GM21423 (cell line): ENCODE results near the gene DAPK1.

Experiments
- ATAC-seq: cut with Tn5 transposase; IDR thresholded peaks from one replicate; pipeline ENCODE4 v1.9.1; 2021; ENCODE audit warnings: mild to moderate bottlenecking, moderate library complexity; ENCODE audit not compliant: unreplicated experiment

The DAPK1 gene

GRCh38 chr9:87638292-87638691 lies 140.6 kb downstream of the DAPK1 start:
- ATAC-seq = no peak

DNA sequence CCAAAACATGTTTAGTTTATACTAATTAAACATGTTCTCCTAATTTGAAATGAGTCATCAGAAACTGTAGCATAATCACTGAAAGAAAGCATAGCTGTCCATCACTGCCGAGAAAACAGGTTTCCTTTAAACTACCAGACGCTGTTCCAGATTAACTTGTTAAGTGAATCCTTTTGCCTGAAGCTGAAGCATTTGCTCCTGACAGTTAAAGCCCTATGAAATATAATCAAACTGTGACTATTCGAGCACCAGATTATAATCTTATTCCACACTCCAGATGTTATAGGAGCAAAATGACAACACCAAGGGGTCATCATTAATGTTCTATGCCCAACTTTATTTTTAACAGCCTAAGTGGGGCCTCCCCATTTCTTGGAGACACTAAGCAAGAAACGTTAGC lies 142.3 kb downstream of the DAPK1 start:
- no peak for ATAC-seq

DNA sequence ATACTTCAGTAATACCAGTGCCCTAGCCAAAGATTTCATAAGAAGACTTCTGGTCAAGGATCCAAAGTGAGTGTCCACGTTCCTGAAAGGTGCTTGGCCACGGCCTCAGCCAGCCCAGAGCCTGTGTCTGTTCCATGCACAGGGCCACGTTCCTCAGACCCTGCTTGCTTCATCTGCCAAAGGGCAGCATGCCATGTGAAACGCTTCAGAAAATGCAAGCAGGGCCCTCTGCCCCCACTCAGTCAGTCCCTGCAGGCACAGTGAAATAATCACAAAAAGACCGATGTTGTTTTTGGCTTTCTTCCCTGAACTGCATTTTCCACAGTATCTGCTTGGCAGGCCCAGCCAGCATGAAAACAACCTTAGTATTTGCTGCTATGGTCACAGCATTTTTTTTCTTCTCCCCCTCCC lies 142.7 kb downstream of the DAPK1 start:
- ATAC-seq = no peak

- ATAC-seq = no peak
Observed at GRCh38 chr9:87641067-87641466, 143.4 kb downstream of the DAPK1 start.

DNA sequence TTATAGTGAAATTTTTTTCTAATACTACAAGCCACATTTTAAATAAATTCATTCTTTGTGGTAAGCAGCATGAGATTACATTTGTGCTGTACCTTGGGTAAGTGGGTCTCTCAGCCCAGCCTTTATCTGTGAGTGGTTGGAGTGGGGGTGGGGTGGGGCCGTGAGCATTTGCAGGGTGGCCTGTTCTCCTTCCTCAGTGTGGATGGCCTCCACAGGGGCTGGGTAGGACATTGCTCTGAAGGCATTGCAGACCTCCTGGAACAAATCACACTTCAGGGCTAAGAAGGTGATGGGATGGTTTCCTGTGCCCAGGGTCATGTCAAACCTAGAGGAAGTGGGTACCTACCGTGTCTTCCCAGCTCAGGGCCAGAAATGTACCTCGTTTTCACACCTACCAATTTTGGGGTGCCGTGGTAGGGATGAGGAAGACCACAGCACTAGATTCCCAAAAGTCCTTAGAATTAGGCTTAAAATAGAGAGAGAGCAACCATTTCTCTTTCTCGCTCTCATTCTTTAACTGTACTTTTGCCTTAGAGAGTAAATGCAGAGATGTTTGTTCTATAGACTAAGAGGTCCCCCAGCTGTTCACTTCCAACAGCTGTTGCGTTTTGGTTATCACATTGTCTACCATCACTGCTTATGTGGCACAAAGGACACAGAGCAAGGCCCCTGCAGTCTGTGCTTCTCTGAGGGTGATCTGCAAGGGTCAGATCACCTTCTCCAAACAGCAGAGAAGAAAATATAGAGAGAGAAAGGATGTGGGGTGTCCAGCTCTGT lies 144.9 kb downstream of the DAPK1 start:
- no peak for ATAC-seq

DNA sequence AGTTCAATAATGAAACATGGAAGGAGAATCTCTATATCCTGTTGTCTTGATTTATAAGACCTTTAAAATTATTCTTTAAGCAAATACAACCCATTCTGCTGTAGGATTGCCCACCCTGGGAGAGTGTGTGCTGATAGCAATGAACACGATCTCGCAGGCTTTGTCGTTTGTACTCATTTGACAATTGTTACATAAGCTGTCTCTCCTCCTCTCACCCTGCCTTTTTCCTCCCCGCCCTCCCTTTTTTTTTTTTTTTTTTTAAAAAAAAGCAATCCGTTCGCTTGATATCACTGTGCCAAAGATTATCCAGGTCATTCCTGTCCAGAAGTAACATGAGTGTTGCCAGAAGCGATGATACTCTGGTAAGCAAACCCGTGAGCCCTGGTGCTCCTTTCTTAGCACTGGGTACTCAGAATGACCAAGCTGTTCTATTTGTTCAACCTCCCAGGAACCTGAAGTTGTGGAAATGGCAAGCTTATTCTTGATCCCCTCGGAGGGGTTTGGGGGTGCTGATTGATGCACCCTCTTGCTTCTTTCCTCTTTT lies 145.5 kb downstream of the DAPK1 start:
- ATAC-seq = no peak

DNA sequence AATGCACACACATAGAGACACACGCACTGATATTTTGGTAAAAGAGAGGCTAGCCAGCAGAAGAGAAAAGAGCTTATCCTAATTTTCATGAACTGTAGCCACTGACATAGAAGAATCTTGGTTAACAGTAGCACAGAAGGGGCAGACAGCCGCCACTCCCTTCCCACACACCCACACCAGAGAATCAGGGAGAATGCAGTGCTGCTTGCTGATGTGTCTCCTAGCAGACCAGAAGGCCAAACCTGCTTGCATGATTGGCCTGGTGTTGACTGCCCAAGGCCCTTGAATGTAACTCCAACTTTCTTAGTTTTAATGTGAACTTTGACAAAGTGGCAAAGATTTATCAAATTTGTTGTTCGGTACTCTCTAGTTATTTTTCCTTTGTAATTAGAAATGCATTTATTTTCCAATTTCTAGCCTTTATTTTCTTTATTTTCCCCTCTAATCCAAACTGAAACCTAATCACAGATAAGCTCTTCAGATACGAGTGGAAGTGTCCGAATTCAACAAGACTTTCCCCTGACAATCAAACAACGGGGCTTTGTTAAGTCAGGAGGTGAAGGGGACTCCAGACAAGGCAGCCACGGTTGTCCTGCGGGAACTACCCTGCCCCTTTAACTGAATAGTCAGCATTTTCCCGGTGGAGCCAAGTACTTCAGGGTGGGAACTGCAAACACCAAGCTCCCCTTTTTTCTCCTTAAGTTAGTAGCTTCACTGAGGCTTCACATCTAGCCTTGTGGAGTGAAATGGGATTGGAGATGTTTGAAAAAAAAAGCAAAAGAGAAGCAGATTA lies 146.3 kb downstream of the DAPK1 start:
- ATAC-seq = no peak

GRCh38 chr9:87644659-87645058 lies 147.0 kb downstream of the DAPK1 start:
- ATAC-seq = no peak

DNA sequence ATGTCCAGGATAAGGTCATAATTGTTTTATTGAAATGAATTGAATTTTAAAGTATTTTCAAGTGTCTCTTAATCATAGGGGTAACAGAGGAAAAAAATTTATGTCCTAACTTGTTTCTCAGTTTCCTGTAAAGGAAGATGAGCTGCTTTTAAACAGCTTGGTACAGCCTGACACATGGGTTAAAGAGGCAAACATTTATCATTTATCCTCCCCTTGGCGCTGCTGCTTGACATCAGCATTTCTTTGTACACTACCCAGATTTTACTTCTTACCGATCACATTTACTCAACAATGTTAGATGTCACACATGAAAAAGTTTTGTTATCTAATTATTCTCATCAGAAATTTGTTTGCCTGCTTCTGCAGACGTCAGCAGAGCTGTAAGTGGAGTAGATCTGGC lies 148.9 kb downstream of the DAPK1 start:
- no peak for ATAC-seq

DNA sequence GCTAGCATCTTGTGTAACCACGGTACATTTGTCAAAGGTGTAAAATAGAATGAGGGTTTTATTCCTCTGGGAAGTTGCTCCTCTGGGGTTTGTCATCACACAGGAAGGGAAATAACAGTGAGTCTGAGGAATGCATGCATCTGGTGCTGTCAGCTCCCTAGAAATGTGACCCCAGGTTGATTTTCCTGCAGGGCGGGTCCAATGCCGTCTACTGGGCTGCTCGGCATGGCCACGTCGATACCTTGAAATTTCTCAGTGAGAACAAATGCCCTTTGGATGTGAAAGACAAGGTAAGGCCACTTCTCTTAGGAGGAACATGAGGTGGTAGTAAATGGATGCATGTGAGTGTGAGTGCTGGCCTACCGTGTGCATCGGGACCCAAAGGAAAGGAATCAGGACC lies 149.4 kb downstream of the DAPK1 start:
- no peak for ATAC-seq

- no peak for ATAC-seq
Observed at GRCh38 chr9:87648606-87649005, 150.9 kb downstream of the DAPK1 start.

- no peak for ATAC-seq
Observed at GRCh38 chr9:87650611-87651295, 153.1 kb downstream of the DAPK1 start.

- ATAC-seq = no peak
Observed at GRCh38 chr9:87651431-87651830, 153.8 kb downstream of the DAPK1 start.

- no peak for ATAC-seq
Observed at GRCh38 chr9:87653941-87654340, 156.3 kb downstream of the DAPK1 start.

DNA sequence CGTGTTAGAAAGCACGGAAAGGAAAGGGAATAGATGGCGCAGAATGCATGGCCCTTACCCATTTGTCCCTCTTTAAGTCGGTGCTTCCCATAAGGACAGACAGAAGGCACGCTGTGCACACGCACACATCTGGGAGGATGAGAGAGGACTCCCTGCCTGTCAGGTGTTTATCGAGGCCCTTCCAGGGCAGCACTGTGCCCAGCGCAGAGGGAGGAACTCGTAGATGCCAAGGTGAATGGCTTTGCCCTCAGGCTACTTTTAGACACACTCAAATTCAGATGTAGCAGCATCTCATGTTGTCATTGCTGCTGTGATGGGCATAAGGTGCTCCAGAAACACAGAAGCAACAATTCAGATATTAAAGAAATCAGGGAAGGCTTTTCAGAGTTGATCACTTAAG lies 158.1 kb downstream of the DAPK1 start:
- ATAC-seq = no peak

- ATAC-seq = no peak
Observed at GRCh38 chr9:87656485-87656884, 158.8 kb downstream of the DAPK1 start.

- no peak for ATAC-seq
Observed at GRCh38 chr9:87657190-87657589, 159.5 kb downstream of the DAPK1 start.

- ATAC-seq = no peak
Observed at GRCh38 chr9:87657893-87658292, 160.2 kb downstream of the DAPK1 start.

- no peak for ATAC-seq
Observed at GRCh38 chr9:87658511-87658910, 160.8 kb downstream of the DAPK1 start.

DNA sequence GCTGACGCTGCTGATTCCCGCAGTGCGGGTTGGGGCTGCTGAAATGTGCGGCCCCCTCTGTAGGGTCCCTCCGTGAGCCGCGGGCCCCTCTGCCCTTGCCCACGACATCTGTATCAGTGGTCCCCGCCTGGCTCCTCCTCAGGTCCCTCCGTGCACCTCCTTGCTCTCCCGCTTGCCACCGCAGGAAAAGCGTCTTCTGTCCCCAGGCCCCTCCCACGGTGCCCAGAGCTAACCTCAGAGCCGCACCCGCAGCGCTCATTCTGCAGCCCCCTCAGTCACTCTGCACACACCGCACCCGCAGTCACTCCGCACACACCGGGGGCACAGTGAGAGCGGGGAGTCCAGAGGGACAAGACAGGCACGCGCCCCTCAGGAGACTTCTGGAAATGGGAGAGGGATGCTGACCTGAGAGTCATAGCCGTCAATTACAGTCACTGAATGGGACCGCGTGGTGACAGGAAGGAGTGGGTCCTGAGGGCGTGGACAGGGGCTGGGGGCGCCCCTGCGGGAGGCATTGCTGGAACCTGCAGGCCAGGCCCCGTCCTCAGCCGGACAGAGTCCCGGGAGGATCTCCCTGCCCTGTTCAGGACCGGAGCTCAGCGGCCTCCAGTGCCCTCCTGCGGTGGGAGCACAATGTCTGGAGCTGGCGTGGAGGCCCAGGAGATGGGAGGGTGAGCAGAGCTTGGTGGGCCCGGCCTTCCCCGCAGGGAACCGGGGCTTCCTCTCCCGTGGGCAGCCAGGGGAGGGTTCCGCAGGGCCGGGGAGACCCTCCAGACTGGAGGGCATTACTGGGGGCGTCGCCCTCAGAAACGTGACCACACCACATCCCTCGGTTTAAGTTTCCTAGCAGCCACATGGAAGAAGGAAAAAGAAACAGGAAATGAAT lies 162.1 kb downstream of the DAPK1 start:
- no peak for ATAC-seq
